HepG2 (cell line): ENCODE measurements around the gene TRPM1.

Source experiments
- PHB2 ChIP-seq: fragments of 450-650 bp; IDR thresholded peaks from 2 replicates; pipeline ENCODE4 v1.6.1; 2018; ENCODE audit not compliant: partially characterized antibody
- PITX1 ChIP-seq: sonication (generic); formaldehyde crosslinking; IDR thresholded peaks from 2 replicates; pipeline ENCODE4 v1.5.1; 2020; ENCODE audit warnings: mild to moderate bottlenecking, missing genetic modification reagents
- SP1 ChIP-seq, 2 experiments: fragments of 450-650 bp in 1 of 2; sonication (generic) in 1 of 2; formaldehyde crosslinking in 1 of 2; IDR thresholded peaks; 2 replicates each; pipeline versions ENCODE4 v1.4.0 to v1.6.1; 2016 to 2020; ENCODE audit warnings: missing genetic modification reagents in 1 of 2
- SRSF4 ChIP-seq: fragments of 200-400 bp; formaldehyde crosslinking; IDR thresholded peaks from one replicate; pipeline ENCODE4 v1.6.1; 2018; ENCODE audit warnings: mild to moderate bottlenecking, low read depth, low read length, moderate library complexity; ENCODE audit not compliant: poor library complexity, severe bottlenecking
- TF ChIP-seq, protein P1 (sequence below): sonication (generic); formaldehyde crosslinking; IDR thresholded peaks from 2 replicates; pipeline ENCODE4 v1.5.0; 2020; ENCODE audit warnings: mild to moderate bottlenecking, missing genetic modification reagents, moderate library complexity

DNA sequence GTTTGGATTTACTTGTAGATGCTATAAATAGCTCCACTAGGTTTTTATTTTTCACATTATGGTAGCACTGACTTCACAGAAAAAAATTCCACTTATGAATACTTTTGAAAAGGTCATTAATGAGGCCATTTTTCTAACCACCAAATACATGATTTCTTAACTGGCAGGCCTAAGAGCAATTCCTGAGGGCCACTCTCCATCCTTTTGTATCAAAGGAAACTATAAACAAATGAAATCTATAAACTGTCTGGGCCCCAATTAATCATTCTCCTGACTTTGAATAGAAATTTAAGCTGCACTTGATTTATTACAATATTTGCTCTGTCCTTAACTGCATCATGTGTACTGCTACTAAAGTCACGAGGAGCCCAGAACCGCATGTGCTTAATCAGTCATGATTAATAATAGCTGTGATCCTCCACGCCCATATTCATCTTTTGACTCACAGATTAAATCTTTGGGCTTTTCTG is 85.0 kb downstream of the TRPM1 start:
- no peak for TF ChIP-seq PHB2
- TF ChIP-seq, protein P1, sequence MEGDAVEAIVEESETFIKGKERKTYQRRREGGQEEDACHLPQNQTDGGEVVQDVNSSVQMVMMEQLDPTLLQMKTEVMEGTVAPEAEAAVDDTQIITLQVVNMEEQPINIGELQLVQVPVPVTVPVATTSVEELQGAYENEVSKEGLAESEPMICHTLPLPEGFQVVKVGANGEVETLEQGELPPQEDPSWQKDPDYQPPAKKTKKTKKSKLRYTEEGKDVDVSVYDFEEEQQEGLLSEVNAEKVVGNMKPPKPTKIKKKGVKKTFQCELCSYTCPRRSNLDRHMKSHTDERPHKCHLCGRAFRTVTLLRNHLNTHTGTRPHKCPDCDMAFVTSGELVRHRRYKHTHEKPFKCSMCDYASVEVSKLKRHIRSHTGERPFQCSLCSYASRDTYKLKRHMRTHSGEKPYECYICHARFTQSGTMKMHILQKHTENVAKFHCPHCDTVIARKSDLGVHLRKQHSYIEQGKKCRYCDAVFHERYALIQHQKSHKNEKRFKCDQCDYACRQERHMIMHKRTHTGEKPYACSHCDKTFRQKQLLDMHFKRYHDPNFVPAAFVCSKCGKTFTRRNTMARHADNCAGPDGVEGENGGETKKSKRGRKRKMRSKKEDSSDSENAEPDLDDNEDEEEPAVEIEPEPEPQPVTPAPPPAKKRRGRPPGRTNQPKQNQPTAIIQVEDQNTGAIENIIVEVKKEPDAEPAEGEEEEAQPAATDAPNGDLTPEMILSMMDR, result no peak
- no peak for TF ChIP-seq PITX1
- no peak for TF ChIP-seq SRSF4
- TF ChIP-seq SP1 (IDR thresholded peaks at IDR 0.05), result no peak
- no peak for TF ChIP-seq SP1 (CRISPR knock-in tag; IDR thresholded peaks at IDR 0.05)
